HUDEP-2 (cell line): ENCODE results near the gene IKZF2.

Experiments used
- DNase-seq, 76 experiments: peaks; one replicate each; lab custom pipeline; 2025; ENCODE audit not compliant: unreplicated experiment in 76 of 76; lab: John Stamatoyannopoulos, UW

Gene IKZF2

GRCh38 chr2:213156717-213157116, 5.3 kb upstream of the IKZF2 start:
- no peak for DNase-seq

- no peak for DNase-seq
Observed at GRCh38 chr2:213152888-213153287, 1.5 kb upstream of the IKZF2 start.

- DNase-seq: peak in 32 of 76 experiments; percentile 2 to 70 (median 23)
Observed at GRCh38 chr2:213152065-213152794, 818 bp upstream of the IKZF2 start.

GRCh38 chr2:213150315-213151097, 906 bp downstream of the IKZF2 start:
- peak in 1 of 76 experiments; percentile 3 for DNase-seq

- DNase-seq: no peak
Observed at GRCh38 chr2:213149949-213150314, 1.5 kb downstream of the IKZF2 start.

GRCh38 chr2:213149294-213149875, 2.0 kb downstream of the IKZF2 start:
- no peak for DNase-seq

- DNase-seq: peak in 1 of 76 experiments; percentile 28
Observed at GRCh38 chr2:213148572-213149261, 2.7 kb downstream of the IKZF2 start.

- peak in 2 of 76 experiments; percentile 9 to 24 for DNase-seq
Observed at GRCh38 chr2:213147538-213147937, 3.9 kb downstream of the IKZF2 start.

GRCh38 chr2:213145715-213146242, 5.6 kb downstream of the IKZF2 start:
- DNase-seq: no peak

- no peak for DNase-seq
Observed at GRCh38 chr2:213137064-213137463, 14.3 kb downstream of the IKZF2 start.

GRCh38 chr2:213129311-213129710, 22.1 kb downstream of the IKZF2 start:
- no peak for DNase-seq

- DNase-seq: peak in 1 of 76 experiments; percentile 12
Observed at GRCh38 chr2:213125646-213126347, 25.6 kb downstream of the IKZF2 start.

GRCh38 chr2:213122725-213123124, 28.7 kb downstream of the IKZF2 start:
- DNase-seq: no peak

GRCh38 chr2:213121690-213122089, 29.7 kb downstream of the IKZF2 start:
- no peak for DNase-seq

- DNase-seq: no peak
Observed at GRCh38 chr2:213119061-213119809, 32.2 kb downstream of the IKZF2 start.

GRCh38 chr2:213108308-213108707, 43.1 kb downstream of the IKZF2 start:
- no peak for DNase-seq

- no peak for DNase-seq
Observed at GRCh38 chr2:213107728-213108127, 43.7 kb downstream of the IKZF2 start.

GRCh38 chr2:213105212-213105611, 46.2 kb downstream of the IKZF2 start:
- no peak for DNase-seq

- no peak for DNase-seq
Observed at GRCh38 chr2:213104903-213105202, 46.6 kb downstream of the IKZF2 start.
